ENCODE data around the gene DIABLO.

DNA sequence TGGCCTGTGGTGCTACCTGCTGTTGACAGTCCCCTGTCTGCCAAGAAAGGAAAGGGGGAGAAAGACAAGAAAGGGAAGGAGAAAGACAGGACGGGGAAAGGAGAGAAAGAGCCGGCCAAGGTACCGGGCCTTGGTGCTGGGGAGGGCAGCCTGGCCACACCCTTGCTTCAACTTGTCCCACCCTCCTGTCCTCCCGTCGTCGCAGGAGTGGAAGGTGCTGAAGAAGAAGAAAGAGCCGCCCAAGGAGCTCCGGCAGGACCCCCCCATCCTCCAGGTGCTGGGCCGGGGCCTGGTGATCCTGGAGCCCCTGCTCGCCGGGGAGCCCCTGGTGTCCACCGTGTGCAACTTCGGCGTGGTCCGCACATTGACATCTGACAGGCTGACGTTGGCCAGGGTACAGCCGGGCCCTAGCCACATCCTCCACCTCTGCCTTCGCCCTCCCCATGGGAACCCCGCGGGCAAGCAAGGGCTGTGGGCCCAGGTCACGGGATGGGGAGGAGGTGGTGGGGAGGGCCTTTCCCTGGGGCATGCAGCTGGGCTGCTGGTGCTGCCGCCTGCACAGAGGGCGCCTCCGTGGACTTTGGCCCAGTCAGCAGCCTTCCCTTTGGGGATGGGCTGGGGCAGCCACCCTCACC is 25.2 kb downstream of the DIABLO start:
- no peak for TF ChIP-seq CTCF (IDR thresholded peaks at IDR 0.05; ENCODE audit: insufficient read depth, low read depth, low read length)
- TF ChIP-seq EZH2 (IDR thresholded peaks at IDR 0.05; ENCODE audit: insufficient read depth, low read length): no peak

Measured in astrocyte (in vitro differentiated cells and primary cell).